Keratinocyte (primary cell): ENCODE data around the gene NPTX2. TPM values are rescaled to one million over a fixed set of nuclear protein-coding genes. Genes with fewer than 3 reads are reported as not detected.

ENCODE experiments used
- DNase-seq: peaks from one replicate; pipeline ENCODE4 v3.0.0-alpha.2; 2011; ENCODE audit warnings: low read depth, missing footprints, low spot score
- FAIRE-seq: peaks from 2 replicates; lab custom pipeline; 2011; peaks lifted over from hg19 to GRCh38; lab: Jason Lieb, UNC
- H2AFZ ChIP-seq: 2 replicates; pipeline ENCODE4 v1.6.0; 2012; ENCODE audit warnings: low read length, control low read depth, inconsistent platforms; ENCODE audit not compliant: control insufficient read depth
- H3K27ac ChIP-seq: 2 replicates; pipeline ENCODE4 v1.5.1; 2011; ENCODE audit warnings: low read length; ENCODE audit not compliant: control insufficient read depth, insufficient read depth
- H3K27me3 ChIP-seq: 3 replicates; pipeline ENCODE4 v1.6.0; 2011; ENCODE audit warnings: low read length; ENCODE audit not compliant: control insufficient read depth, insufficient read depth; ENCODE audit errors: extremely low read depth
- H3K36me3 ChIP-seq, 2 experiments: 2 replicates in 1 of 2; 3 replicates in 1 of 2; pipeline ENCODE4 v1.5.1; 2011; ENCODE audit warnings: low read length in 2 of 2, mild to moderate bottlenecking in 1 of 2; ENCODE audit not compliant: control insufficient read depth in 2 of 2, insufficient read depth in 2 of 2; ENCODE audit errors: extremely low read depth in 1 of 2
- H3K4me1 ChIP-seq: 3 replicates; pipeline ENCODE4 v1.5.1; 2011; ENCODE audit warnings: low read length; ENCODE audit not compliant: control insufficient read depth, insufficient read depth; ENCODE audit errors: extremely low read depth
- H3K4me2 ChIP-seq: 3 replicates; pipeline ENCODE4 v1.6.0; 2011; ENCODE audit warnings: low read depth, low read length; ENCODE audit not compliant: control insufficient read depth, insufficient read depth; ENCODE audit errors: extremely low read depth
- H3K4me3 ChIP-seq, 3 experiments: fragments of 200-600 bp in 1 of 3; sonication (generic) in 1 of 3; 2 replicates in 2 of 3; 3 replicates in 1 of 3; pipeline ENCODE4 v1.5.1; 2011 to 2016; ENCODE audit warnings: low read length in 3 of 3, mild to moderate bottlenecking in 3 of 3, control low read depth in 2 of 3, inconsistent platforms in 1 of 3, low read depth in 1 of 3, mixed read lengths in 1 of 3, mixed run types in 1 of 3, moderate library complexity in 1 of 3; ENCODE audit not compliant: control insufficient read depth in 2 of 3, insufficient read depth in 2 of 3; ENCODE audit errors: extremely low read depth in 1 of 3
- H3K79me2 ChIP-seq: 2 replicates; pipeline ENCODE4 v1.6.0; 2012; ENCODE audit warnings: low read length; ENCODE audit not compliant: control insufficient read depth, insufficient read depth
- H3K9ac ChIP-seq: 3 replicates; pipeline ENCODE4 v1.6.0; 2011; ENCODE audit warnings: low read length; ENCODE audit not compliant: control insufficient read depth, insufficient read depth; ENCODE audit errors: extremely low read depth
- H3K9me1 ChIP-seq: 3 replicates; pipeline ENCODE4 v1.6.0; 2011; ENCODE audit warnings: low read length; ENCODE audit not compliant: control insufficient read depth, insufficient read depth; ENCODE audit errors: extremely low read depth
- H3K9me3 ChIP-seq: 2 replicates; pipeline ENCODE4 v1.5.1; 2012; ENCODE audit warnings: low read depth, low read length; ENCODE audit not compliant: control insufficient read depth
- H4K20me1 ChIP-seq: 3 replicates; pipeline ENCODE4 v1.6.0; 2011; ENCODE audit warnings: low read length; ENCODE audit not compliant: control insufficient read depth, insufficient read depth; ENCODE audit errors: extremely low read depth
- EZH2 ChIP-seq: IDR thresholded peaks from one replicate; pipeline ENCODE4 v1.6.1; 2012; ENCODE audit warnings: inconsistent platforms, mild to moderate bottlenecking, low read length, moderate library complexity
- dilution Hi-C: fragments of 300-500 bp; cut with MboI; formaldehyde crosslinking; loops from one replicate; pipeline ENCODE4 v1.7.0; 2020; ENCODE audit warnings: low sequenced_read_pairs; ENCODE audit not compliant: extremely low pct_ligation_motif_present
- polyA plus RNA-seq, 5 experiments: library from polyadenylated mRNA; depleted of rRNA in 3 of 5; stranded (reverse) in 3 of 5; stranded (forward) in 1 of 5; unstranded in 1 of 5; fragments of >200 nt; gene quantifications; 1 replicate in 1 of 5; 2 replicates in 3 of 5; 3 replicates in 1 of 5; pipeline versions ENCODE4 v1.2.1 to v1.2.3, GENCODE V29; 2011 to 2012; ENCODE audit warnings: missing spikeins in 2 of 5, low read depth in 1 of 5, low replicate concordance in 1 of 5
- TF ChIP-seq, protein P1 (sequence below), 3 experiments: IDR thresholded peaks in 1 of 3; conservative IDR thresholded peaks in 1 of 3; optimal IDR thresholded peaks in 1 of 3; 2 replicates in 2 of 3; 3 replicates in 1 of 3; pipeline versions ENCODE3 to v1.5.1; 2011; ENCODE audit warnings: low read length in 3 of 3, mild to moderate bottlenecking in 3 of 3, moderate library complexity in 2 of 3, control low read depth in 1 of 3, inconsistent platforms in 1 of 3; ENCODE audit not compliant: insufficient read depth in 2 of 3; ENCODE audit errors: extremely low read depth in 1 of 3

The NPTX2 gene
- polyA plus RNA-seq, 1 donor (not counting 4 experiments of a cell fraction or from before 2014, with no cell fraction given), result not detected

DNA sequence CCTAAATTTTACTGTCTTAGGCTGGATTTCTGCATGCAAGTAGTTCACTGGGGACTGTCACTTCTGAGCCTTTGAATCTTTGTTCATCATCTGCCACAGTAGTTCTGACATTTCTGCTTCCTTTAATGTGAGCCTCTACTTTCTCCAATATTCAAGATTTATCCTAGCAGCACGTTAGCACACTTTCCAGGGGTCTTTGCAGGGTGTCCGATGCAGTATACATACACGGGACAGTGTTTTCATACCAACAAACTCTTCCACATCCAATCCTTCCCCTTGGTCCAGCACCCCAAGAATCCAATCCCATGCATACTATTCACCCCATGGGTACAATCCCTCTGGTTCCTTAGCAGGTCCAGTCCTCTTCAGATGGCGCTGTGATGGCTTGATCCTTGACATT, 22.7 kb upstream of the NPTX2 start:
- no peaks in the 10 kb centered on the region for H3K27me3 ChIP-seq
- no peak overlapping the region for H3K4me3 ChIP-seq
- no peak overlapping the region for H3K4me2 ChIP-seq
- FAIRE-seq (no peak), DNase-seq (no peak)
- TF ChIP-seq, protein P1, sequence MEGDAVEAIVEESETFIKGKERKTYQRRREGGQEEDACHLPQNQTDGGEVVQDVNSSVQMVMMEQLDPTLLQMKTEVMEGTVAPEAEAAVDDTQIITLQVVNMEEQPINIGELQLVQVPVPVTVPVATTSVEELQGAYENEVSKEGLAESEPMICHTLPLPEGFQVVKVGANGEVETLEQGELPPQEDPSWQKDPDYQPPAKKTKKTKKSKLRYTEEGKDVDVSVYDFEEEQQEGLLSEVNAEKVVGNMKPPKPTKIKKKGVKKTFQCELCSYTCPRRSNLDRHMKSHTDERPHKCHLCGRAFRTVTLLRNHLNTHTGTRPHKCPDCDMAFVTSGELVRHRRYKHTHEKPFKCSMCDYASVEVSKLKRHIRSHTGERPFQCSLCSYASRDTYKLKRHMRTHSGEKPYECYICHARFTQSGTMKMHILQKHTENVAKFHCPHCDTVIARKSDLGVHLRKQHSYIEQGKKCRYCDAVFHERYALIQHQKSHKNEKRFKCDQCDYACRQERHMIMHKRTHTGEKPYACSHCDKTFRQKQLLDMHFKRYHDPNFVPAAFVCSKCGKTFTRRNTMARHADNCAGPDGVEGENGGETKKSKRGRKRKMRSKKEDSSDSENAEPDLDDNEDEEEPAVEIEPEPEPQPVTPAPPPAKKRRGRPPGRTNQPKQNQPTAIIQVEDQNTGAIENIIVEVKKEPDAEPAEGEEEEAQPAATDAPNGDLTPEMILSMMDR (optimal IDR thresholded peaks at IDR 0.05 in 1 of 3, IDR thresholded peaks at IDR 0.05 in 1 of 3, conservative IDR thresholded peaks at IDR 0.05 in 1 of 3; ENCODE audit: extremely low read depth in 1 of 3, insufficient read depth in 2 of 3, low read length in 3 of 3), result no peak
- TF ChIP-seq EZH2, result no peak
- no peaks in the 10 kb centered on the region for H4K20me1 ChIP-seq
- no peaks in the 10 kb centered on the region for H3K4me1 ChIP-seq
- H3K9ac ChIP-seq, result no peak overlapping the region
- H3K79me2 ChIP-seq, result no peaks in the 10 kb centered on the region
- dilution Hi-C loops, result no loop called here
- no peak overlapping the region for H2AFZ ChIP-seq
- no peaks in the 10 kb centered on the region for H3K9me3 ChIP-seq
- no peaks in the 10 kb centered on the region for H3K36me3 ChIP-seq
- no peak overlapping the region for H3K27ac ChIP-seq
- no peaks in the 10 kb centered on the region for H3K9me1 ChIP-seq

DNA sequence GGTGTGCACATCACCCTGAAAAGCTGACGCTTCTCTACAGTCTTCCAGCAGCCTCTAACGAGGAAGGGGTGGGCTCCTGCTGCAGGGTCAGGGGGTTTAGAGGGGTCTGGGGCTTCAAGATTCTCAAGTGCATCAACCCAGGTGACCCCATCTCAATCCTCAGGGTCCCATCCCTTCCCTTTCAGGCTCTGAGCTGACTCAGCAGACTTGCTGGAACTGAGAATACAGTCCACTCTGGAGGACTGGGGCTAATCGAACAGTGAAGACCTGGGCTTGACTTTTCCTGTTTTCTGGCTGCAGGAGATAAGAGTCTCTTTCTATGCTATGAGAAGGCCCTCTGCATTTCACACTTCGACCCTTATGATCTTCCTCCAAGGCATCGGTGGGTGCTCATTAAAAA, 22.3 kb upstream of the NPTX2 start:
- no peaks in the 10 kb centered on the region for H3K4me1 ChIP-seq
- no peaks in the 10 kb centered on the region for H3K9me1 ChIP-seq
- H3K79me2 ChIP-seq, result no peaks in the 10 kb centered on the region
- H3K9ac ChIP-seq, result no peak overlapping the region
- TF ChIP-seq EZH2, result no peak
- TF ChIP-seq, protein P1 (optimal IDR thresholded peaks at IDR 0.05 in 1 of 3, IDR thresholded peaks at IDR 0.05 in 1 of 3, conservative IDR thresholded peaks at IDR 0.05 in 1 of 3; ENCODE audit: extremely low read depth in 1 of 3, insufficient read depth in 2 of 3, low read length in 3 of 3), result no peak
- H4K20me1 ChIP-seq, result no peaks in the 10 kb centered on the region
- no peak for DNase-seq
- FAIRE-seq, result no peak
- H3K4me2 ChIP-seq, result no peak overlapping the region
- no peaks in the 10 kb centered on the region for H3K9me3 ChIP-seq
- H3K27ac ChIP-seq, result no peak overlapping the region
- dilution Hi-C loops, result no loop called here
- H3K36me3 ChIP-seq, result no peaks in the 10 kb centered on the region
- no peak overlapping the region for H2AFZ ChIP-seq
- H3K27me3 ChIP-seq, result no peaks in the 10 kb centered on the region
- H3K4me3 ChIP-seq, result no peak overlapping the region
